SIG-M5 treated with dmso at 0.1 percent for 504 hours (cell line): Measurements from ENCODE around the gene LRP1B.
"Not testable (repeated sequence)": the region's sequence is repeated elsewhere in the genome, so short reads cannot be mapped to it uniquely, and the experiment has no call there.

ENCODE experiments used
- DNase-seq: peaks from one replicate; lab custom pipeline; 2025; ENCODE audit not compliant: unreplicated experiment; lab: John Stamatoyannopoulos, UW

The LRP1B gene

GRCh38 chr2:140311905-140312304, 1818.9 kb downstream of the LRP1B start:
- DNase-seq = no peak

GRCh38 chr2:140308706-140309105, 1822.1 kb downstream of the LRP1B start:
- no peak for DNase-seq

- no peak for DNase-seq
These were observed 1823.3 kb downstream of the LRP1B start for GRCh38 chr2:140307532-140307931.

DNA sequence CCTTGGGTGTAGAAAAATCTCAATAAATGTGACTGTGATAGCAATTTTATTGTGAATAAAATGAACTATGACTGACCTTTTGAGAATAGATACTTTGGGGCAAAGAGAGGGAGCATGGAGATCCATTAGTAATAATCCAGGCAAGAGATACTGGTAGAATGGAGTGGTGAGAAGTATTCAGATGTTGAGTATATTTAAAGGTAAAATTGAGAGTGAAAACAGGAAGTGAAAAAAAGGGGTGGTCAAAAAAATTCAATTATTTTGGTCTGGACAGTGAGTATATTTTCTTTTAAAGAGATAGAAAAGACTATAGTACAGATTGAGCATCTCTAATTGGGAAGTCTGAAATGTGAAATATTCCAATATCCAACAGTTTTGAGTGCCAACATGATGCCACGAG, 1835.0 kb downstream of the LRP1B start:
- no peak for DNase-seq

GRCh38 chr2:140288726-140289125, 1842.1 kb downstream of the LRP1B start:
- no peak for DNase-seq

DNA sequence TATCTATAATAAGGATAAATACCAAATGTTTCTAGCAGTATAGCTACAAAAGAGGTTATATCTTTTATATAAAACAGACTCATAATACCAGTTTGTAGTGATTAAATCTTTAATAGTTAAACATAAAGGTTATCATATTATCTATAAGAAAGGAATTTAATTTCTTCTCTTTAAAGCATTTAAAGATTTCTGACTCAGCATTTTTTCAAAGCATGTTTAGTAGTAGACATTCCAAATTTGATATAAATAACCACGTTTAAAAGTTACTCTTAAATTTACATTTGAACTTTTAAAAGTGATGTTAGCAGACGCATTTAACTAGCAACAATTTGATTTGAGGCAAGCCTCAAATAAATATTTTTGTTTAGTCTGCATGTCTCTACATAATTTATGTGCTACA, 1842.6 kb downstream of the LRP1B start:
- no peak for DNase-seq

DNA sequence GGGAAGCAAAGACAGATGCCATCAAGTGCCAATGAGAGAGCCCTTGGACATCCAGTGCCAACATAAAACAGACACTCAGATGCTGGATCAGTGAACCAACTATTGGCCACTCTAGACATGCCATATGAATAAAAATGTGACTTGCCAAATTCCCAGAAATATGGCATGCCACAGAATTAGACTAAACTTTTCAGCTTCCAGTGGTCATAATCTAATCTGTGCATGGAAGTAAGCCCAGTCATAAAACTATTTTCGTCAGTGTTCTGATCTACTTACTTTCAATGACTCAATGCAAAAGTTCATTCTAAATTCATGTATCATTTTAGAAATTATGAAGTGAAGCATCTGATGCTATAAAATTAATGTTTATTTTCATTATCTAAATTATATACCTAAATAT, 1844.4 kb downstream of the LRP1B start:
- DNase-seq = no peak

GRCh38 chr2:140277344-140277743, 1853.5 kb downstream of the LRP1B start:
- DNase-seq = not testable (repeated sequence)

DNA sequence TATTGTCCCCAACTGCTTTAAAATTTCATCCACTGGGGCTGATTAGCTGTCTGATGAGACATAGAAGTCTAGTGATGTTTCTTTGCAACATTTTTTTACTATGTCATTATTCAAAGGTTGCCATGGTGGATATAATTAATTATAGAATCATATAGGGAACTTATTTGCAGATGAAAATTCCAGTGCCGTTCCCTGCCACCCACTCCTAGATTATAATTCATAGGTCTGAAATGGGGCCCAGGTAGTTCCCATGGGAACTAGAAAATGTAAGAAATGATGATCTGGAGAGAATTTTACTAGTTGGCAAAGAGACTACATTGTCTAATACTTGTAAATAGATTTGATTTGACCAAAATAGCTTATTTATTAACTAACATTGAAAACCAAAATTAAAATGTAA, 1854.2 kb downstream of the LRP1B start:
- no peak for DNase-seq

DNA sequence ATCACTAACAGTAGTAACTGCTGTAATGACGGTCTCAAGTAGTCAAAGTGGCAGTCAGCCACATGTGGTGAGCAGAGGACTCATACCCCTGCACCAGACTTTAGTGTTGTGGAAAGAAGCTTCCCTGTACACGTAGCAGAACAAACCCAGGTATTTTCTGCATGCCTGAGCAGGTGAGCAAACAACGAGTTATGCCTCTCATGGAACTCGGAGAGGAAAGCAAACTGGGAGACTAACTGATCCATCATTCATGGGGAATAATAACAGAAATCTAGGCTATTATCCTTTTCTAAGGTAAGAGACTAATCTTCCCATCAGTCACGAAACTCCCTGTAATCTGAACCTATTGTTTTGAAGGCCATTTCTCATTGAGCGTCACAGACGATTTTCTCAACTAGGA, 1855.4 kb downstream of the LRP1B start:
- DNase-seq = no peak

DNA sequence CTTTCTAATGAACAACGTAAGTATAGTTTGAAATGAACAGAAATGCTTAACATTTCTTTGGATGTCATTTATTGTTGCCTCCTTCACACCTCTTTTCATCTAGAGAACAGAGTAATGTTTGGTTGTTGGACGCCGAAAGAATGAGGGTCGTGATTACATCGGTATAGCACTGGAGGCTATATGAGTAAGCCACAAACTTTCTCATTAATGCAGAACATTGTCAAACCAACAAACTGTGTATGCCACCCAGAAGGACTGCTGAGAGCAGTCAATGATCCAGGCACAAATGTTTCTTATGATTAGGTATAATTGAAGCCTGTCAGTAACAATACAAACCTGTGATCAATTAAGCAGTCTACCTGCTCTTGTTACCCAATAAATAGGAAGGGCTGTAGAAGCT, 1855.9 kb downstream of the LRP1B start:
- DNase-seq = no peak

- DNase-seq = no peak
These were observed 1856.9 kb downstream of the LRP1B start for GRCh38 chr2:140273958-140274357.

GRCh38 chr2:140273408-140273807, 1857.4 kb downstream of the LRP1B start:
- DNase-seq = no peak

- DNase-seq = no peak
These were observed 1860.6 kb downstream of the LRP1B start for GRCh38 chr2:140270224-140270623.

- DNase-seq = no peak
These were observed 1861.8 kb downstream of the LRP1B start for GRCh38 chr2:140269000-140269399.

DNA sequence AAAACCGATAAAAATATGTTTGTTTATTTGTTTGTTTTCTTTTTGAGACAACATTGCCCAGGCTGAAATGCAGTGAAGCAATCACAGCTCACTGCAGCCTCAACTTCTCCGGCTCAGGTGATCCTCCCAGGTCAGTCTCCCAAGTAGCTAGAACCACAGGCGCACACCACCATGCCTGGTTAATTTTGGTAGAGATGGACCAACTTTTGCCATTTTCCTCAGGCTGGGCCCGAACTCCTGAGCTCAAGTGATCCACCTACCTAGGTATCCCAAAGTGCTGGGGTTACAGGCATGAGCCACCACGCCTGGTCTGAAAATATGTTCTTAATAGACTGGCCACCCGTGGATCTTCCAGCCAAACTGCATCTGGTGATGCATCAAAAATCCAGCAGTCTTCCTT, 1867.9 kb downstream of the LRP1B start:
- no peak for DNase-seq

DNA sequence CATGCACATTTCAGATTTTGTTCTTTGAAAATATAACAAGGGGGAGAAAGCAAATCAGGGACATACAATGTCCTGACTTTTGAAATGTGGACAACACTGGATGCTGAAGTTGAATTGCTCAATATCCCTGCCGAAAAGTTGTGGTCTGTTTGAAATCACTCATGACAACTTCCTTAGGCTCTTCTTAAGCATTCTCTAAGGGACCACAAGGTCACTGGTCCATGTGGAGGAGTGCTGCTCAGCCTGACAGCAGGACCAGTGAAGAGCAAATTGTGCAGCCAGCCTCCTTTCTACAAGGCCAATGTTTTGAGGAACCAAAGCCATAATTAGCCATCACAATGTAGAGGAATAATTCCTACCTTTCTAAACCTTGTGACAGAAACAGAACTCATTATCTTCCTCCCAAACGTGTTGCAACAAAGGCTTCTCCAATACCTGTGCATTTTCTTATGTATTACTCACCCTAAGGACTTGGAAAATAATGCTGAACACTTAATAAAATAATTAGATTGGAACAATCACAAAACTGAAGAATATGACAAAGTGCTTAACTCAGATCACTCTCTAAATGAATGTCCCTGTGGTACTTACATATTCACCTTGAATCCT, 1873.0 kb downstream of the LRP1B start:
- no peak for DNase-seq

GRCh38 chr2:140256080-140256479, 1874.7 kb downstream of the LRP1B start:
- no peak for DNase-seq

- no peak for DNase-seq
These were observed 1881.0 kb downstream of the LRP1B start for GRCh38 chr2:140249821-140250220.

DNA sequence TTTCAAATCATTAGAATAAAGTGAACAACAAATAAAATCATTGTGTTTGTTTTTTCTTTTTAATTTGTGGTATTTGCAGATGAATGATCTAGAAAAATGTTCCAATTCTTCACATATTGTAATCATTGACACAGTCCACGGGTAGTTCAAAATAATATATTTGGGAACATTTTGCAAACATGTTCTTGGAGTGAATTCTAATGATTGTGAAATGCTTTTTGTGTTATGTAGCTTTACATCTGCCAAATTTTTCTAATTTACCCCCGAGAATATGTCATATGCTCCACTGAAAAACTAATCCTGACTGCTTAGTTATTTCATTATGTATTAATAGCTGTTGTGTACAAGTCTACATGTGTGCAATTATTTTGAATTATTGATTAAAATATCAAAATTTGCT, 1882.2 kb downstream of the LRP1B start:
- DNase-seq = no peak

DNA sequence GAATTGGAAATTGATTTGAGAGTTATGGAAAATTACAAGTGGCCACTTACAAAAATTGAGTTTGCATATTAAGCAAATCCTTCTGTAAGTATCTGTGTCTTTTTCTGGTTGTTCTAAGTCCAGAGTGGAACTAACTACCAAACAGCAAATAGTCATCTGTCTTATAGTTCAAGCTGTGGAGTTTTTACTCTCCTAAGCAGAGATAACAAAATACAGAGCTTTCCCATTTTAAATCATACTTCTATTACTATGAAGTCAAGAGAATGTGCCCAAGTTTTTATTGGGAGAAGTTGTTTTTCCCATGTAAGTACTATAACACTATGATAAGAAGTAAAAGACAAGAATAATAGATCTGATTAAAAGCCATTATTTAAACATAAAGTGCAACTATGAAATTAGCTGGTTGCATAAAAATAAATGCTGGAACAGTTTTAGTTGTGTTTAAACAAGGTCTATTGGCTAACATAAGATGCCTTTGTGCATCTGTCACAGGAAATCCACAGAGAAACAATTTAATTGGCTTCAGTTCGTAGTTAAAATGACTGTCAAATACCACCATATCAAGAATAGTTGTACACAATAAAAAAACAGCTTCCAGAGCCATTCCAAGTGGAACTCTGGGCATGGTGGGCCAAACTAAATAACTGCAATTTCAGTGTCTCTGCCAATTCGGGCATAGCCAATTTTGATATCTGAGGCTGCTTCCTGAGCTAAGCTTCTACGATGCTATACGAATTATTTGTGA, 1883.2 kb downstream of the LRP1B start:
- no peak for DNase-seq

GRCh38 chr2:140246957-140247356, 1883.9 kb downstream of the LRP1B start:
- DNase-seq = no peak

DNA sequence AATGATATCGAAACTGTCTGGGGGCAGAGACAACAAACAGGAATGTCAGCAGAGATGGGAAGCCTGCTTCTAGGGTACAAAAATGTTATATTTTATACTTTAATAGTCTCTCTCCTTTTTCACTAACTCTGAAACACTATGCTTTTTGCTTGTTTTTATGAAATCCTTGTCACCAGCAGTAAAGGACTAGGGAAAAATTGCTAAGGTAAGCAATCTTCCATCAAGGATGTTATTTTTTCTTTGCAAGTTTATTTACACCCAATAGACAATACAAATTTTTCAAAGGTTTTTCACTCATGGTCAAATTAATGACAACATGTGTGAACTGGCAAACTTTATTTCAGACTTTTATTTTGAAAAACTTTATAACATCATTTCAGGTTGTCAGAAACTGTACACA, 1884.8 kb downstream of the LRP1B start:
- no peak for DNase-seq
